D721Med (cell line): ENCODE data around the gene CCNC.

ENCODE experiments used
- DNase-seq: peaks from one replicate; pipeline ENCODE4 v3.0.0; 2011; ENCODE audit warnings: low spot score; ENCODE audit not compliant: insufficient read length
- FAIRE-seq: peaks from 2 replicates; lab custom pipeline; 2011; peaks lifted over from hg19 to GRCh38; lab: Jason Lieb, UNC
- TF ChIP-seq, protein P1 (sequence below): IDR thresholded peaks from 2 replicates; pipeline ENCODE4 v1.5.1; 2012; ENCODE audit warnings: mild to moderate bottlenecking, control low read depth; ENCODE audit not compliant: insufficient read depth; ENCODE audit errors: missing control alignments

Gene CCNC, protein sequence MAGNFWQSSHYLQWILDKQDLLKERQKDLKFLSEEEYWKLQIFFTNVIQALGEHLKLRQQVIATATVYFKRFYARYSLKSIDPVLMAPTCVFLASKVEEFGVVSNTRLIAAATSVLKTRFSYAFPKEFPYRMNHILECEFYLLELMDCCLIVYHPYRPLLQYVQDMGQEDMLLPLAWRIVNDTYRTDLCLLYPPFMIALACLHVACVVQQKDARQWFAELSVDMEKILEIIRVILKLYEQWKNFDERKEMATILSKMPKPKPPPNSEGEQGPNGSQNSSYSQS

DNA sequence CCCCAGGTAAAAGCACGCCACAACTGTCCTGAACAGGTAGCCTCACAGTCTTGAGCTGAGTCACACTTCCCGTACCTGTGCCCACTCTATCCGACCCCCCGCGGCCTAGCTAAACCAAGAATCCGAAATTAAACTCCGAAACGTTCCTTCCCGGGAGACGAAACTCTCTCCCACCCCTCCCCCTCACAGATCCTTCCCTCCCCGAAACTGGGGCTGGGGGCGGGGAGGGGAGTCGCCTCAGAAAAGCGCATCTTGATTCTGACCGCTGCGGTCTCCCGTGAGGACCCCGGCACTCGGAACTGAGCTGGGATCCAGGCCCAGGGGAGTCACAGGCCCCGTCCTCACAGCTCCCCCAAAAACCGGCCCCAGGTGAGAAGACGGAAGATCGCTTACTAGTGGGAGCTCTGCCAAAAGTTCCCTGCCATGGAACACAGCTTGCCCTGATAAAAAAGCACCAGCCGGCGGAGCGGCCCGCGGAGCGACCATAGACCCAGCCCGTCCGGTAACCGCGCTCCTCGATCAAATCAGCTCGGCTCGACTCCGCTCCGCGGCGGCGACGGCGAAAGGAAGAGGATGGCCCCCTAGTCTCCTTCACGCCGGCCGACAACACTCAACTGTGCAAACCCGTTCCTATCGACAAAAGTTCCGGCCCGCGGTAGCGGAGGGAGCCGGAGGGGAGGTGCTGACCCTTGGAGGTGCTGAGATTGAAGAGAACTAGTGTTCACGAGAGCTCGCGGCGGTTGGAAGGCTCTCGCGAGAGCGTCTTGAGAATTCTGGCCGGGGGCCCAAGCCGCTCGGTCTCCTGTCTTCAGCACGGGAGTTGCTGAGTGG, at the start of gene CCNC:
CCNC (minus strand) TSS at position 558 of the 831 bp plus-strand sequence; CDS start at position 425, 133 bp downstream.
- peak; percentile 76 for DNase-seq
- TF ChIP-seq, protein P1, sequence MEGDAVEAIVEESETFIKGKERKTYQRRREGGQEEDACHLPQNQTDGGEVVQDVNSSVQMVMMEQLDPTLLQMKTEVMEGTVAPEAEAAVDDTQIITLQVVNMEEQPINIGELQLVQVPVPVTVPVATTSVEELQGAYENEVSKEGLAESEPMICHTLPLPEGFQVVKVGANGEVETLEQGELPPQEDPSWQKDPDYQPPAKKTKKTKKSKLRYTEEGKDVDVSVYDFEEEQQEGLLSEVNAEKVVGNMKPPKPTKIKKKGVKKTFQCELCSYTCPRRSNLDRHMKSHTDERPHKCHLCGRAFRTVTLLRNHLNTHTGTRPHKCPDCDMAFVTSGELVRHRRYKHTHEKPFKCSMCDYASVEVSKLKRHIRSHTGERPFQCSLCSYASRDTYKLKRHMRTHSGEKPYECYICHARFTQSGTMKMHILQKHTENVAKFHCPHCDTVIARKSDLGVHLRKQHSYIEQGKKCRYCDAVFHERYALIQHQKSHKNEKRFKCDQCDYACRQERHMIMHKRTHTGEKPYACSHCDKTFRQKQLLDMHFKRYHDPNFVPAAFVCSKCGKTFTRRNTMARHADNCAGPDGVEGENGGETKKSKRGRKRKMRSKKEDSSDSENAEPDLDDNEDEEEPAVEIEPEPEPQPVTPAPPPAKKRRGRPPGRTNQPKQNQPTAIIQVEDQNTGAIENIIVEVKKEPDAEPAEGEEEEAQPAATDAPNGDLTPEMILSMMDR: no peak
- peak; percentile 74 for FAIRE-seq

DNA sequence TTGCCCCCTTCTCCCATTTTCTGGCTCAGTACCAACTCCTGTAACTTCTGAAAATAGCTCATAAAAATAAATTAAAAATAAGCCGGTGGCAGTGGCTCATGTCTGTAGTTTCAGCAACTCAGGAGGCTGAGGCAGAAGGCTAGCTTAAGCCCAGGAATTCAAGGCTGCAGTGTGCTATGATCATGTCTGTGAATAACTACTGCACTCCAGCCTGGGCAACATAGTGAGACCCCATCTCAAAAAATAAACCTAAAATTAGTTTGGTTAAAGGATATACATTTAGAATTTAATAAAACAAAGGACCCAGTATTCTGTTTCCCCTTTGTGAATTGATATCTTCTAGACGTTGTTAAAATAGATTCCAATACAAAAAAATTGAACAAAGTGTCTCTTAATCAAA, 48.7 kb upstream of the CCNC start:
- TF ChIP-seq, protein P1: no peak

DNA sequence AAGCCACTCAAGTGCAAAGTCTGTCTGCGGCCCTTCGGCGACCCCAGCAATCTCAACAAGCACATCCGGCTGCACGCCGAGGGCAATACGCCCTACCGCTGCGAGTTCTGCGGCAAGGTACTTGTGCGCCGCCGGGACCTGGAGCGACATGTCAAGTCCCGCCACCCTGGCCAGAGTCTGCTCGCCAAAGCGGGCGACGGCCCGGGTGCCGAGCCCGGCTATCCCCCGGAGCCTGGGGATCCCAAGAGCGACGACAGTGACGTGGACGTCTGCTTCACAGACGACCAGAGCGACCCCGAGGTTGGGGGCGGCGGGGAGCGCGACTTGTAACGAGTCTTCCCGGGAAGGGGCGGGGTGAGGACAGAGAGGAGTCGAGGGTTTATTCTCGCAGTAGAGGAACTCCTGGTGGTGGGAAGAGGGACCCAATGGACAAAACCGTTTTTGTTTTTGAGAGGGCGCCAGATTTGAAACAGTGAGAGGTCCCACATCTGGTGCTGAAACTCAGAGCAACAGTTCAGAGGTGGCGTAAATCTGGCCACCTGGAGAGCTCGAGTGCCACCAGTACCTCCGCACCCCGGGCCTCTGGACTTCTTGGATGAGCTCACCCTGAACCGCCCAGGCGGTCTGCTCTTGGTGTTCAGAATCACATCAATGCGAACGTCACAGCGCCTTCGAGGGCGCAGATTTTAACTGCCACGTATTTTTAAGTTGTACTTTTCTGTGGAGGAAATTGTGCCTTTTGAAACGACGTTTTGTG, 46.1 kb upstream of the CCNC start:
- TF ChIP-seq, protein P1: no peak
- DNase-seq (no peak), FAIRE-seq (no peak)

More for the DNA sequence above, 48.7 kb upstream of the CCNC start:
- DNase-seq (no peak), FAIRE-seq (no peak)

DNA sequence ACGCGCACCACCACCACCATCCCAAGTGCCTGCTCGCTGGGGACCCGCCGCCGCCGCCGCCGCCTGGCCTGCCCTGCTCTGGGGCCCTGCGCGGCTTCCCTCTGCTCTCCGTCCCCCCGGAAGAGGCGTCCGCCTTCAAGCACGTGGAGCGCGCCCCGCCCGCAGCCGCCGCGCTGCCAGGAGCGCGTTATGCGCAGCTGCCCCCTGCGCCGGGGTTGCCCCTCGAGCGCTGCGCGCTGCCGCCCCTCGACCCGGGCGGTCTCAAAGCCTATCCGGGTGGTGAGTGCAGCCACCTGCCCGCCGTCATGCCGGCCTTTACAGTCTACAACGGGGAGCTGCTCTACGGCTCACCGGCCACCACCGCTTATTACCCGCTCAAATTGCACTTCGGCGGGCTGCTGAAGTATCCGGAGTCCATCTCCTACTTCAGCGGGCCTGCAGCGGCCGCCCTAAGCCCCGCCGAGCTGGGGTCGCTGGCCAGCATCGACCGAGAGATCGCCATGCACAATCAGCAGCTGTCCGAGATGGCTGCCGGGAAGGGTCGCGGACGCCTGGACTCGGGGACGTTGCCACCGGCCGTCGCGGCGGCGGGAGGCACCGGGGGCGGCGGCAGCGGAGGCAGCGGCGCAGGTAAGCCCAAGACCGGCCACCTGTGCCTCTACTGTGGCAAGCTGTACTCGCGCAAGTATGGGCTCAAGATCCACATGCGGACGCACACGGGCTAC, 45.4 kb upstream of the CCNC start:
- FAIRE-seq (no peak), DNase-seq (no peak)
- TF ChIP-seq, protein P1: no peak

DNA sequence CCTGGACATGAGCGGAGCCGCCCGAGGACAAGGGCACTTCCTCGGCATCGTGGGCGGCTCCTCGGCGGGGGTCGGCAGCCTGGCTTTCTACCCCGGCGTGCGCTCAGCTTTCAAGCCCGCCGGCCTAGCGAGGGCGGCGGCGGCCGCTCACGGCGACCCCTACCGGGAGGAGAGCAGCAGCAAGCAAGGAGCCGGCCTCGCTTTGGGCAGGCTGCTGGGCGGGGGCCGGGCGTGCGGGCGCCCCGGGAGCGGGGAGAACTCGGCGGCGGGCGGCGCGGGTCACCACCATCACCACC, 44.9 kb upstream of the CCNC start:
- no peak for FAIRE-seq
- TF ChIP-seq, protein P1: peak; percentile 54
- no peak for DNase-seq

DNA sequence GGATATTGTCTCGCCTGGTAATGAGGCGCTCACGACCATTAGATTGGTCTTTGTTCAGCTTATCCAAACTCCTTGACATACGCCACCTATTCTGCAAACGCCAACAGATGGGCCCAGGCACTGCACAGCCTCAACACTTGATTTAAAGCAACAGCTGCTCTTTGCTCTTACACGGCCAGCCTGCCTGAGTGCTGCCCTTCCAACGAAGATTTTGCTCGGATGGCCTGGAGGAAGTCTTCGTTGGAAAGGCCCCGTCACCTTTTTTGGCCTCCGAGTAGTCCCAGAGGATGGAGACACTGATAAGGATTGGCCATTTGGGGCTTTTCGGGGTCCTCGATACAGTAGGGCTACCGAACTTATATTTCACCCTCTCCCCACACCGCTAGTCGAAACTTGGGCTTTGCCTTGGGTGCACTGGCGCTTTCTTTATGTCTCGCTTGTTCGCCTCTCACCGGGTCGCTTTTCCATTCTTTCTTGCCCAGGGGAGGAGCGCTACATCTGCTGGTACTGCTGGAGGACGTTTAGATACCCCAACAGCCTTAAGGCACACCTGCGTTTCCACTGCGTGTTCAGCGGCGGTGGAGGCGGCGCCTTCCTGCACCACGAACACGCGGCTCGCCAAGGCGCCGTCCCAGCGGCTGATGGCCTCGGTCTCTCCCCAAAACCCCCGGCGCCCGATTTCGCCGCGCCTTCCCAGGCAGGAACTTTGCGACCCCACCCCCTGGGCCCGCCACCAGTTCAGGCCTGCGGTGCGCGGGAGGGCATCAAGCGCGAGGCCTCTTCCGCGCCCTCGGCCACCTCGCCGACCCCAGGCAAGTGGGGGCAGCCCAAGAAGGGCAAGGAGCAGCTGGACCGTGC, 44.3 kb upstream of the CCNC start:
- DNase-seq (no peak), FAIRE-seq (no peak)
- TF ChIP-seq, protein P1: no peak
